ENCODE data around the gene TCEA2. TPM values are rescaled to one million over a fixed set of nuclear protein-coding genes. Genes with fewer than 3 reads are reported as not detected.
A peak's percentile ranks its signal among the peaks of the same experiment; 100 is the strongest.
"Not testable (repeated sequence)": the region's sequence is repeated elsewhere in the genome, so short reads cannot be mapped to it uniquely, and the experiment has no call there.

The TCEA2 gene
- total RNA-seq, 1 experiment from 2014 or later: 48.3 TPM

DNA sequence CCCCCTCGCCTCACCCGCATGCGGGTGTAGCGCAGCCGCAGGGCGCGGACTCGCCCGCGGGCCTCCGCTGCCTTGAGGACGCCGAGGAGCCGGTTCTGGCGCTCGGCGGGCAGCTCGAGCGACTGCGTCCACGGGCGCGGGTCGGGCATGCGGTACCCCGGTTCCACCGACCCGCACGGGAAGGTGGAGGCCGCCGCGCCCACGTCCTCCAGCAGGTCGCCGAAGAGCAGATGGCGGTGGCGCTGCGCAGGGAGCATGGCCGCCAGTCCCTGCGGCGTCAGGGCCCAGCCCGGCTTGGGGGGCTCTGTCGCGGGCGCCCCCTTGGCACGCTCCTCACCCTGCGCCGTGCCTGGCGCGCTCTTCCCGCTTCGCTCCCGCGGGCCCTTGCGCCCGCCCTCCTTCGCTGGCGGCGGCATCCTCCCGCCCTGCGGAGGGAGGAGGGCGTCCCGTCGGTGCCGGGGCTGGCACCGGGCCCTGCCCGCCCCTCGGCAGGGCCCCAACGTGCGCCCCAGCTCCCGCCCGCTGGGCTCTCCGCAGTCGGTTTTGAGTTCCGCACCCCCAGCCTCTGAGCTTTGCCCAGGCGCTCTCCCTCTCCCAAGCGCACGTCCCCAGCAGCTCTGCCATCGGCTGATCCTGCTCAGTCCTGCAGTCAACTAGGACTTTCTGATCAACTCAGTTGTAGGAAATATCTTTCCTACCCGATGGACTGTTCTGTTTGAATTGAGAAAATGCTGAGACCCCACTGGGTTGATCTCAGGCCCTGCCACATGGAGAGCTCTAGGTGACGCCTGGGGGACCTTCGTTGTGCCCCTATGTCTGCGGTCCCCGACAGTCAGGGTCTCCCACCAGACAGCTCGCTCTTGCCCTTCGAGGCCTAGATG is 21.0 kb downstream of the TCEA2 start, which contains the start of gene LKAAEAR1:
TSS of gene LKAAEAR1 (minus strand) at position 595 of the 881 bp plus-strand sequence. CDS start at position 416, 179 bp downstream.
- Mint-ChIP-seq H3K4me3 (ENCODE audit: unreplicated experiment) (peak within 1 kb of the TSS; percentile 85), H3K9me3 (ENCODE audit: unreplicated experiment) (no peaks in the 10 kb centered on the region), H3K4me1 (ENCODE audit: low read depth, unreplicated experiment) (peaks cover 18% of the 10 kb centered on the region), H3K27me3 (ENCODE audit: insufficient read depth, unreplicated experiment) (peaks cover 24% of the 10 kb centered on the region), H3K36me3 (ENCODE audit: insufficient read depth, unreplicated experiment) (peaks cover 12% of the 10 kb centered on the region), H3K27ac (ENCODE audit: unreplicated experiment) (no peak within 1 kb of the TSS)
- TF ChIP-seq, protein P1, sequence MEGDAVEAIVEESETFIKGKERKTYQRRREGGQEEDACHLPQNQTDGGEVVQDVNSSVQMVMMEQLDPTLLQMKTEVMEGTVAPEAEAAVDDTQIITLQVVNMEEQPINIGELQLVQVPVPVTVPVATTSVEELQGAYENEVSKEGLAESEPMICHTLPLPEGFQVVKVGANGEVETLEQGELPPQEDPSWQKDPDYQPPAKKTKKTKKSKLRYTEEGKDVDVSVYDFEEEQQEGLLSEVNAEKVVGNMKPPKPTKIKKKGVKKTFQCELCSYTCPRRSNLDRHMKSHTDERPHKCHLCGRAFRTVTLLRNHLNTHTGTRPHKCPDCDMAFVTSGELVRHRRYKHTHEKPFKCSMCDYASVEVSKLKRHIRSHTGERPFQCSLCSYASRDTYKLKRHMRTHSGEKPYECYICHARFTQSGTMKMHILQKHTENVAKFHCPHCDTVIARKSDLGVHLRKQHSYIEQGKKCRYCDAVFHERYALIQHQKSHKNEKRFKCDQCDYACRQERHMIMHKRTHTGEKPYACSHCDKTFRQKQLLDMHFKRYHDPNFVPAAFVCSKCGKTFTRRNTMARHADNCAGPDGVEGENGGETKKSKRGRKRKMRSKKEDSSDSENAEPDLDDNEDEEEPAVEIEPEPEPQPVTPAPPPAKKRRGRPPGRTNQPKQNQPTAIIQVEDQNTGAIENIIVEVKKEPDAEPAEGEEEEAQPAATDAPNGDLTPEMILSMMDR (IDR thresholded peaks at IDR 0.05; ENCODE audit: insufficient read depth in 1 of 2, low read depth in 1 of 2, low read length in 1 of 2, severe bottlenecking in 1 of 2, unreplicated experiment in 1 of 2): no peak
- peaks cover 4% of the 10 kb centered on the region for H3K27me3 ChIP-seq (replicated peaks; ENCODE audit: control insufficient read depth, insufficient read depth, low read length)
- no peaks in the 10 kb centered on the region for H3K9me3 ChIP-seq
- H3K4me3 ChIP-seq (ENCODE audit: low read depth, low read length): peak within 1 kb of the TSS; percentile 63
- peaks cover 25% of the 10 kb centered on the region for H3K4me1 ChIP-seq
- DNase-seq: no peak
- H3K36me3 ChIP-seq (ENCODE audit: control insufficient read depth, insufficient read depth, low read length): no peaks in the 10 kb centered on the region
- POLR2A ChIA-PET: interaction anchor here (0.8 kb wide), 1 partner anchor 21 kb away, joined by 3 read pairs; the partner anchor contains the start of gene TCEA2
- CTCF ChIA-PET: interaction anchor here (0.6 to 3.8 kb wide), 25 partner anchors 9 to 587 kb away, joined by 3 to 49 read pairs (median 4); partner anchors contain the start of genes PCMTD2, PRPF6, SAMD10 and TCEA2
- BruUV-seq (replicated peaks): no TSS peak
- intact Hi-C loops (cut with micrococcal nuclease; ENCODE audit: unreplicated experiment): loop anchor here (1.0 kb wide), 1 partner anchor 36 kb away; no protein-coding TSS in a partner anchor

DNA sequence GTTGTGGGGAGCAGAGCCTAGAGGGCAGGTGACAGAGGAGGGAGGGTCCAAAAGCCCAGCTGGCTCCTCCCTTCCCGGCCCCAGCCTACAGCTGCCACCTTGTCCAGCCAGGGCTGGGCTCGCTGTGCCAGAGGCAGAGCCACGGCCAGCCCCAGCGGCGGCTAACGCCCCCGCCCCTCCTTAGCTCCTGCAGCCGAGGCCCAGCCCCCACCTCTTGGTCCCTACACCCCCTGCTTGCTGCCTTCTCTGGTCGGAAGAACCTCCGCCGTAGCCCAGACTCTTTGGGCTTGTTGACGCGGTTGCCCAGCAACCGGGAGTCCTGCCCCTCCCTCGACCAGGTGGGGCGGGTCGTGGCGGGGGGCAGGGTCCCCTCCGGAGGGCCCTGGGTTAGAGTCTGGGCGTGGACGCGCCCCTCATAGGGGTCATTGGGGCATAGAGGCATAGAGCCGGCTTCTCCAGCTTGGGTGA is 21.7 kb downstream of the TCEA2 start:
- H3K4me1 ChIP-seq: peaks cover 25% of the 10 kb centered on the region
- Mint-ChIP-seq H3K4me3 (ENCODE audit: unreplicated experiment) (peak overlapping the region; percentile 85), H3K27me3 (ENCODE audit: insufficient read depth, unreplicated experiment) (peaks cover 29% of the 10 kb centered on the region), H3K36me3 (ENCODE audit: insufficient read depth, unreplicated experiment) (peaks cover 12% of the 10 kb centered on the region), H3K9me3 (ENCODE audit: unreplicated experiment) (no peaks in the 10 kb centered on the region), H3K27ac (ENCODE audit: unreplicated experiment) (no peak overlapping the region), H3K4me1 (ENCODE audit: low read depth, unreplicated experiment) (peaks cover 16% of the 10 kb centered on the region)
- intact Hi-C loops (cut with micrococcal nuclease; ENCODE audit: unreplicated experiment): no loop called here
- H3K4me3 ChIP-seq (ENCODE audit: low read depth, low read length): no peak overlapping the region
- H3K9me3 ChIP-seq: no peaks in the 10 kb centered on the region
- no TSS peak for BruUV-seq (replicated peaks)
- CTCF ChIA-PET: interaction anchor here (0.5 to 3.8 kb wide), 5 partner anchors 14 to 570 kb away, joined by 3 to 49 read pairs (median 8); partner anchors contain the start of gene TCEA2
- no peak for DNase-seq
- TF ChIP-seq, protein P1 (IDR thresholded peaks at IDR 0.05; ENCODE audit: insufficient read depth in 1 of 2, low read depth in 1 of 2, low read length in 1 of 2, severe bottlenecking in 1 of 2, unreplicated experiment in 1 of 2): no peak
- H3K36me3 ChIP-seq (ENCODE audit: control insufficient read depth, insufficient read depth, low read length): no peaks in the 10 kb centered on the region
- peaks cover 4% of the 10 kb centered on the region for H3K27me3 ChIP-seq (replicated peaks; ENCODE audit: control insufficient read depth, insufficient read depth, low read length)
- POLR2A ChIA-PET: interaction anchor here (0.8 kb wide), 1 partner anchor 22 kb away, joined by 3 read pairs; the partner anchor contains the start of gene TCEA2

DNA sequence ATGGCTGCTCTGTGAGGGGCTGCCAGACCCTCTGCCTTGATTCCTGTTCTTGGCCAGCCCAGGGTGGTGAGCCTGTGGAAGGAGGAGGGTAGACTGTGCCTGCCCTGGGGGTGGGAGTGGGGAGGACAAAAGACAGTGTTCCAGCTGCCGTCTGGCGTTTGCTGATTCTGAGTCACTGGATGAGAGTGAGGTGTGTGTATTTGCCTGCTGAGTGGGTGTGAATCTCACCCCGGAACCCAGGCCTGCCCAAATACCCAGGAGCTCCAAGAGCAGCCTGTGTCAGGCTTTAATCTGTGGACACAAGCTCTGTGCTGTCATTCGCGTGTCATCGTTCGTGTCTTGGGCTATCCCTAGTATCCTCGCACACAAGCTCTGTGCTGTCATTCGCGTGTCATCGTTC is 23.8 kb downstream of the TCEA2 start:
- no peak overlapping the region for H3K4me3 Mint-ChIP-seq (ENCODE audit: unreplicated experiment)
- peaks cover 7% of the 10 kb centered on the region for H3K4me1 Mint-ChIP-seq (ENCODE audit: low read depth, unreplicated experiment)
- peaks cover 33% of the 10 kb centered on the region for H3K27me3 Mint-ChIP-seq (ENCODE audit: insufficient read depth, unreplicated experiment)
- no TSS peak for BruUV-seq (replicated peaks)
- Histone ChIP-seq H3K36me3 (ENCODE audit: control insufficient read depth, insufficient read depth, low read length) (no peaks in the 10 kb centered on the region), H3K9me3 (no peaks in the 10 kb centered on the region), H3K4me1 (peaks cover 17% of the 10 kb centered on the region), H3K4me3 (ENCODE audit: low read depth, low read length) (no peak overlapping the region), H3K27me3 (replicated peaks; ENCODE audit: control insufficient read depth, insufficient read depth, low read length) (peaks cover 4% of the 10 kb centered on the region)
- intact Hi-C loops (cut with micrococcal nuclease; ENCODE audit: unreplicated experiment): no loop called here
- H3K9me3 Mint-ChIP-seq (ENCODE audit: unreplicated experiment): no peaks in the 10 kb centered on the region
- H3K36me3 Mint-ChIP-seq (ENCODE audit: insufficient read depth, unreplicated experiment): peaks cover 12% of the 10 kb centered on the region
- TF ChIP-seq, protein P1 (IDR thresholded peaks at IDR 0.05; ENCODE audit: insufficient read depth in 1 of 2, low read depth in 1 of 2, low read length in 1 of 2, severe bottlenecking in 1 of 2, unreplicated experiment in 1 of 2): no peak
- ChIA-PET POLR2A (no interaction called here), CTCF (no interaction called here)
- H3K27ac Mint-ChIP-seq (ENCODE audit: unreplicated experiment): no peak overlapping the region
- DNase-seq: no peak

DNA sequence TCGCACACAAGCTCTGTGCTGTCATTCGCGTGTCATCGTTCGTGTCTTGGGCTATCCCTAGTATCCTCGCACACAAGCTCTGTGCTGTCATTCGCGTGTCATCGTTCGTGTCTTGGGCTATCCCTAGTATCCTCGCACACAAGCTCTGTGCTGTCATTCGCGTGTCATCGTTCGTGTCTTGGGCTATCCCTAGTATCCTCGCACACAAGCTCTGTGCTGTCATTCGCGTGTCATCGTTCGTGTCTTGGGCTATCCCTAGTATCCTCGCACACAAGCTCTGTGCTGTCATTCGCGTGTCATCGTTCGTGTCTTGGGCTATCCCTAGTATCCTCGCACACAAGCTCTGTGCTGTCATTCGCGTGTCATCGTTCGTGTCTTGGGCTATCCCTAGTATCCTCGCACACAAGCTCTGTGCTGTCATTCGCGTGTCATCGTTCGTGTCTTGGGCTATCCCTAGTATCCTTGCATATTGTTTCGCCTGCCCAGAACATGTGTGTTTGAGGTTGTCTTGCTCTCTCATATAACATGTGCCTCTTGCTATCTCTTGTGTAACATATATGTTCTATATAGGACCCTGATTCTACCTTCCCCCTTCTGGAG is 24.3 kb downstream of the TCEA2 start:
- peaks cover 12% of the 10 kb centered on the region for H3K36me3 Mint-ChIP-seq (ENCODE audit: insufficient read depth, unreplicated experiment)
- H3K9me3 Mint-ChIP-seq (ENCODE audit: unreplicated experiment); H3K4me3 ChIP-seq (ENCODE audit: low read depth, low read length); CTCF ChIA-PET; POLR2A ChIA-PET; H3K4me3 Mint-ChIP-seq (ENCODE audit: unreplicated experiment); H3K9me3 ChIP-seq; H3K27me3 ChIP-seq (replicated peaks; ENCODE audit: control insufficient read depth, insufficient read depth, low read length); DNase-seq; H3K36me3 ChIP-seq (ENCODE audit: control insufficient read depth, insufficient read depth, low read length); intact Hi-C loops (cut with micrococcal nuclease; ENCODE audit: unreplicated experiment); H3K27ac Mint-ChIP-seq (ENCODE audit: unreplicated experiment); H3K4me1 Mint-ChIP-seq (ENCODE audit: low read depth, unreplicated experiment); BruUV-seq (replicated peaks): not testable (repeated sequence)
- peaks cover 22% of the 10 kb centered on the region for H3K4me1 ChIP-seq
- peaks cover 36% of the 10 kb centered on the region for H3K27me3 Mint-ChIP-seq (ENCODE audit: insufficient read depth, unreplicated experiment)
